Activated gamma-delta T cell (primary cell): ENCODE data around the gene RETREG3.
"Not testable (repeated sequence)": the region's sequence is repeated elsewhere in the genome, so short reads cannot be mapped to it uniquely, and the experiment has no call there.

Source experiments
- DNase-seq: peaks from one replicate; lab custom pipeline; 2025; lab: John Stamatoyannopoulos, UW

RETREG3 gene

GRCh38 chr17:42612013-42612412, 2.8 kb upstream of the RETREG3 start:
- DNase-seq: no peak

- not testable (repeated sequence) for DNase-seq
Observed at GRCh38 chr17:42609814-42610801, 934 bp upstream of the RETREG3 start.

- no peak for DNase-seq
Observed at GRCh38 chr17:42608305-42609181, 631 bp downstream of the RETREG3 start.

DNA sequence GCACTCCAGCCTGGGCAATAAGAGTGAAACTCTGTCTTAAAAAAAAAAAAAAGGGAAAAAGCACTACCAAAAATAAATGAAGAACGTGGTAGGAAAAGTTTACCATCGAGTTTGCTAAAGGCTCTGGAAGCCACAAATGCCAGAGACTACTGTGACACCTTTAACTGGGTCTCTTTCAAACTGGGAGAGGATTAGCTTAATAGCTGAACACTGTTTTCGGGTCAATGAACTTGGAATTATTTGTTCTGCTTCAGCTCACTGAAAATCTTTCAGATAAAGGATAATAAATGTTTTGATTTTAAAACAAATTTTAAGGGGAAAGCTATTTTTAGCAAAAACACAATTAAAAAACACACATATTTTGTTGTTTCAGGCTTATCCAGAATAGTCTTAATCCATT, 1.4 kb downstream of the RETREG3 start:
- DNase-seq: no peak

GRCh38 chr17:42603318-42603717, 5.9 kb downstream of the RETREG3 start:
- no peak for DNase-seq

- DNase-seq: no peak
Observed at GRCh38 chr17:42598905-42599304, 10.3 kb downstream of the RETREG3 start.

GRCh38 chr17:42596386-42596785, 12.8 kb downstream of the RETREG3 start:
- DNase-seq: no peak

- DNase-seq: no peak
Observed at GRCh38 chr17:42591411-42591810, 17.8 kb downstream of the RETREG3 start.

DNA sequence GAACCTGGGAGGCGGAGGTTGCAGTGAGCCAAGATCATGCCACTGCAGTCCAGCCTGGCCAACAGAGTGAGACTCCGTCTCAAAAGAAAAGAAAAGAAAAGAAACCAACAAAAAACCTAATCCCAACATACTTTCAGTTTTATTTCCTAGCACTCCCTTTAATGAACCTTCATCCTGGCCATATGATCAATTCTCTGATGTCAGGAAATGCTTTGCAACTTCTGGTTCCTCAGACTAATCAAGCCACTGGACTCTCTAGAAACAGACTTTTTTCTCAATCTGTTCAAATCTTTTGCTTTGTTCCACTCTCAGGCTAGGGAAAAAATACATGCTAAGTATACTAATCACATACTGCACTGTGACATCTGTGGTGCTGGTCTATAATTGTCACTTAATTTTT, 18.3 kb downstream of the RETREG3 start:
- no peak for DNase-seq

GRCh38 chr17:42586514-42587230, 22.5 kb downstream of the RETREG3 start:
- no peak for DNase-seq

- DNase-seq: no peak
Observed at GRCh38 chr17:42585353-42585752, 23.8 kb downstream of the RETREG3 start.

- no peak for DNase-seq
Observed at GRCh38 chr17:42584880-42585279, 24.3 kb downstream of the RETREG3 start.

DNA sequence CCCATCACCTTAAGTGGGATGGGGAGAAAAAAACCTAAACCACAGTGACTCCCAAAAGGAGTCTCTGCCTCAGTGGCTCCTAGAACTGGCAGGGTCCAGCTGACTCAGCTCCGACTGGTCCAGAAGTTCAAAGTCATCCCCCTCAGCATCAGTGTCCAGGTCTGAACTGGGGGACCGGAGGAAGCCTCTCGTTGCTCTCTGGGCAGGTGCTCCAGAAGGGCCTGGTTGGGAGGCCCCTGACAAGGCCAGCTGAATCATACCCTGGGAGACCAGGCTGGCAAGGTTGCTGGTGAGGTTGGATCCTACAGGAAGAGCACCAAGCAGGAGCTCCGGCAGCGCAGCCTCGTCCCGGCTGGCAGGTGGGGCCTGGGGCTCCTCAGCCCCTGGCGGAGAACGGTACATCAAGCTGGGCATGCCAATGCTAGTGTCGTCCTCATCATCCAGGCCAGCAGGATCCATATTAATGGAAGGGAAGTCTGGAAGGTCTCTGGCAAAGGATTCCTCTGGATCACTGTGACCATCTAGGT, 27.4 kb downstream of the RETREG3 start:
- no peak for DNase-seq

DNA sequence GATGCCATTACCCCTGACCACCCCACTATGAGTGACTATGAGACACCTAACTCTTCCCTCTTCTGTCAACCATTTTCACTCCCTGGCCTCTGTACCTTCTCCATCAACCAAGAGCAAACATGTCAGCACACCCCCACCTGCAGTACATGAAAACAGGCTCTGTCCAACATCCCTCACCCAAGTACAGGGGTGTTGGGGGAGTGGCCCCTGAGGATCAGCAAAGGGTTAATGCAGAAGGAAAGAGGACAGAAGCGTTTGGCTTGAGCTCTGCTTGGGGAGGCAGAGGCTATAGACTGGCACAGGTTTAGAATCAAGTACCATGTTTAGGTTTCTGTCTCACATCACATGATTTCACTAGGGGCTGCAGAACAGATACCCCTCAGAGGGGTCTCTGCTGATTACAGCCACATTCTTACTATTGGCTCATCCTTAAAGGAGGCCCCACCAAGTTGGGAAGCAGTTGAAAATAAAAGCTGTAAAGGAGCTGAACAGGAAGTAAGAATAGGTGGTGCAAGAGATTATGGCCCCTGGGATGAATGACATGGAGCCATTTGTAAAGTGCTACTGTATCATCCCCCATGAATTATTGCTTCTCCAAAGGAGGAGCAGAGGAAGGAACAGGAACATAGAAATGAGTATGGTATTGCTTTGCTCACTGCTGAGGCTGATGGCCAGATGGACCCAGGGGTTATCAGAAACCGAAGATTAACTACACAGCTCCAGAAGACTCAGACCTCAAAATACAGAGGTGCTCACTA, 29.2 kb downstream of the RETREG3 start:
- no peak for DNase-seq

DNA sequence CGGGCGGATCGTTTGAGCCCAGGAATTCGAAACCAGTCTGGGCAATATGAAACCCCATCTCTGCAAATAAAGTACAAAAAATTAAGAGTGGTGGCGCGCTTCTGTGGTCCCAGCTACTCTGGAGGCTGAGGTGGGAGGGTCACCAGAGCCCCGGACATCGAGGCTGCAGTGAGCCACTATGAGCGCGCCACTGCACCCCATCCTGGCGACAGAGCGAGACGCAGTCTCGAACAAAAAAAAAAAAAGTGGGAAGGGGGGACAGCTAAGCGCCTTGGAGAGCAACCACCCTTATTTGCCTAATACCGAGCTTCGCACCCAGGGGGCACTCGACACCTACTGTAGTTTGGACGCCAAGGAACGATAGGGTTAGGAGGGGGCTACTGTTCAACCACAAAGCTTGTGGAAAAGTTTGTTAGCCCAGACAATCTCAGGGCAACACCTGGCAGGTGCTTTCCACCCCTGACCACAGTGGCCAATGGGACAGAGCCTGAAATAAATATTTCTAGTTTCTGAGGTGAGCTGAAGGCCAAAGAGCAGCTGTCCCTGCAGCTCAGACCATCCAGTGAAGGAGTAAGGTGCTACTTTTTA, 30.8 kb downstream of the RETREG3 start:
- DNase-seq: no peak

DNA sequence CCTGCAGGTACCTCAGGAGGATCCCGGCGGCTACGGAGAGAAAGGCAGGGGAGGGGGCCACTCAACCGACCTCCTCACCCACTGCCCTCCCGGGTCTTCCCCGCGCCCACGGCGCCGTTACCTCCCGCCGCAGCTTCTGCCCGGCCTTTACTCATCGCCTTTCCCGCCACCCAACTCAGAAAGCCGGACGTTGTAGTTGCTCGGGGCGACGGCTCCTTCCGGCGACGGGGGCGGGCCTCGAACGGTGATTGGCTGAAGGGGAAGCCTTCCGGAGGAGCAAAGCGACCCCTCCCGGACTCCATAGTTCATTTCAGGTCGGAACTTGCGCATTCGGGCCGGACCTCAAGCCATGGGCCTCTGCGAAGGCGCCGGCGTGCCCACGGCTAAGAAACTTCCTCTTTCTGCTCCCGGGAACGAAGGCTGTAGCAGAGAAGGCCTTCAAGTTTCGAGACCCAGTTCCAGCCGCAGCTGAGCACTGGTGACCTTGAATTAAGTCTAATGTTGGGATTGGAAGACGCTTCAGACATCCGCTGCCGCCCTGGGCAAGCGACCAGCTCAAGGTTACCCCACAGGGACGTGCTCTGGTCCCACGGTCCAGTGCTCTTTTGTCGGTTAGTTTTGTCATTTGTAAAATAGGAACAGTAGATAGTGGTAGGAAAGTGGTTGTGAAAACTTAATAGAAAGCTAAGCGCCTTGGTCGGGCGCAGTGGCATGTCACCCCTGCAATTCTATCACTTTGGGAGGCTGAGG, 31.5 kb downstream of the RETREG3 start, which contains the start of gene PSMC3IP:
Gene PSMC3IP (minus strand): TSS at position 198 of the 750 bp plus-strand sequence. CDS start 43 bp downstream, at position 155.
- peak; percentile 81 for DNase-seq

GRCh38 chr17:42577140-42577531, 32.0 kb downstream of the RETREG3 start:
- DNase-seq: no peak

DNA sequence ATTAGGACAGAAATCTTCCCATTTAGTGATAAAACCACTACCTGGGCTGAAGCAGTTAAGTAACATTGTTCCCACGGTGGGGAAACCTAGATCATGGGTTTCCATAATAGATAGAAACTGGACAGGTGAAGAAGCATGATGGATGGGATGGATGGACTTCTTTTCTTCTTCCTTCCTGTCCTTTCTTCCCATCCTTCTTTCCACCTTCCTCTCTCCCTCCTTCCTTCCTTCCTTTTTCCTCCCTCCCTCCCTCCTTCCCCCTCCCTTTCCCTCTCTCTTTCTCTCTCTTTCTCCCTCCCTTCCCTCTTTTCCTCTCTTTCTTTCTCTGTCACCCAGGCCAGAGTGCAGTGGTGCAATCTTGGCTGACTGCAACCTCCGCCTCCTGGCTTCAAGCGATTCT, 34.7 kb downstream of the RETREG3 start:
- DNase-seq: no peak

DNA sequence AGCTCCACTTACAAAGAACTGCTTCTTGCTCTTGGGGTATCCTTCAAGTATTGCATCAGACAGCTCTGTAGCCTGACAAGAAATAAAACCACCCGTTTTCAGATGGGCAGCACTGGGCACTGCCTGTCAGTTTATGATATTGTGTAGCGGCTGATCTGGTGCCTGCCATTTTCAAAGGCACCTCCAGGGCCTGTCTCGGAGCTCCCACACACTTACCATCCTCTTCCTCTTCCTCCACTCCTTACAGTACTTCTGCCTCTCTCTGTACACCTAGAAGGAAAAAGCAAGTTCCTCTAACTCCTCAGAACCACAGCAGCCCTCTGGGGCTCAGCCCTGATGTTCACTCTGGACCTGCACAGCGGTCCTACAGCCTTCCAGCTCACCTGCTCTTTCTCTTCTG, 36.1 kb downstream of the RETREG3 start:
- DNase-seq: no peak
